Measurements from ENCODE around the gene HS1BP3. TPM values are rescaled to one million over a fixed set of nuclear protein-coding genes. Genes with fewer than 3 reads are reported as not detected.

Gene HS1BP3
- total RNA-seq, 1 experiment from 2014 or later: 12.8 TPM

DNA sequence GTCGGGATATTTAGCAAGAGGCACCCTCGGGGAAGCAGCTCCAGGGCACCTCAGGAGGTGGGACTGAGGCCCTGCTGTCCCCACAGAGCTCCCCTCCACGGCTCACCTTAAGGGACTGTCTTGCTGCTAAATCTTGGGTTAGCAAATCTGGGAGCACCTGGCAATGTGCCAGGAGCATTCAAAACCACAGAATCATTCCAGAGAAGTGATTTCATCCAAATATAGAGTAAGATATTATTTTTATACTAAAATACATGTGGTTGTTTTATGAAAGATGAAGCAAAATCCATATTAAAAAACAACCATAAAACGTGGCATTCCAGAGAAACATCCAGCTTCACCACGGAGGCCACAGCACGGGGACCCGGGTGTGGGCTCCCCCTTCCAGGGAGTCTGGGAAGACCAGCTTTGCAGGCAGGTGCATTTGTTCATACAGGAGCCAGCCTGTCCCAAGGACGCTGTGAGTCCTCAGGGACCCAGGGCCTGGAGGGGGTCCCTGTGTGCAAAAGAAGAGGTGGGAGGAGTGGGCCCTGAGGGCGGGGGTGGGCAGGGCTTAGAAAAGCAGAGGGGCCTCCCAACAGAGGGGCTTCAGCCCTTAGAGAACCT is 16.3 kb downstream of the HS1BP3 start:
- Histone ChIP-seq H3K27ac (ENCODE audit: low read length) (no peak overlapping the region), H3K4me1 (ENCODE audit: low read length) (peaks cover 4% of the 10 kb centered on the region; the same call in 1 of the 2 replicates), H3K9ac (ENCODE audit: low read length) (no peak overlapping the region), H3K4me3 (ENCODE audit: low read length) (no peak overlapping the region), H3K9me2 (replicated peaks; ENCODE audit: insufficient read depth, low read length) (no peaks in the 10 kb centered on the region), H3K4me2 (ENCODE audit: low read depth, low read length, poor library complexity, severe bottlenecking) (no peak overlapping the region), H3K79me2 (ENCODE audit: low read length) (no peaks in the 10 kb centered on the region), H3K9me3 (ENCODE audit: low read length) (no peaks in the 10 kb centered on the region), H3K27me3 (ENCODE audit: low read length) (no peaks in the 10 kb centered on the region), H4K20me1 (ENCODE audit: insufficient read depth, low read depth, low read length) (no peaks in the 10 kb centered on the region; the same call in 1 of the 2 replicates), H2AFZ (ENCODE audit: low read length) (no peak overlapping the region), H3K36me3 (ENCODE audit: insufficient read depth, low read length) (no peaks in the 10 kb centered on the region)
- DNase-seq: no peak

- Histone ChIP-seq H4K20me1 (ENCODE audit: insufficient read depth, low read depth, low read length) (no peaks in the 10 kb centered on the region; the same call in 1 of the 2 replicates), H3K4me3 (ENCODE audit: low read length) (no peak overlapping the region), H3K4me2 (ENCODE audit: low read depth, low read length, poor library complexity, severe bottlenecking) (no peak overlapping the region), H3K27ac (ENCODE audit: low read length) (no peak overlapping the region), H3K79me2 (ENCODE audit: low read length) (no peaks in the 10 kb centered on the region), H3K9ac (ENCODE audit: low read length) (no peak overlapping the region), H3K9me2 (replicated peaks; ENCODE audit: insufficient read depth, low read length) (no peaks in the 10 kb centered on the region), H3K9me3 (ENCODE audit: low read length) (no peaks in the 10 kb centered on the region), H3K4me1 (ENCODE audit: low read length) (peaks cover 4% of the 10 kb centered on the region; the same call in 1 of the 2 replicates), H2AFZ (ENCODE audit: low read length) (no peak overlapping the region), H3K36me3 (ENCODE audit: insufficient read depth, low read length) (no peaks in the 10 kb centered on the region), H3K27me3 (ENCODE audit: low read length) (no peaks in the 10 kb centered on the region)
- no peak for DNase-seq
Observed at GRCh38 chr2:20633794-20634506, 16.9 kb downstream of the HS1BP3 start.

GRCh38 chr2:20633001-20633400 is 17.9 kb downstream of the HS1BP3 start:
- Histone ChIP-seq H3K4me1 (ENCODE audit: low read length) (peaks cover 4% of the 10 kb centered on the region; the same call in 1 of the 2 replicates), H2AFZ (ENCODE audit: low read length) (no peak overlapping the region), H3K27ac (ENCODE audit: low read length) (no peak overlapping the region), H3K79me2 (ENCODE audit: low read length) (no peaks in the 10 kb centered on the region), H4K20me1 (ENCODE audit: insufficient read depth, low read depth, low read length) (no peaks in the 10 kb centered on the region; the same call in 1 of the 2 replicates), H3K9ac (ENCODE audit: low read length) (no peak overlapping the region), H3K9me2 (replicated peaks; ENCODE audit: insufficient read depth, low read length) (no peaks in the 10 kb centered on the region), H3K4me3 (ENCODE audit: low read length) (no peak overlapping the region), H3K36me3 (ENCODE audit: insufficient read depth, low read length) (no peaks in the 10 kb centered on the region), H3K9me3 (ENCODE audit: low read length) (no peaks in the 10 kb centered on the region), H3K27me3 (ENCODE audit: low read length) (no peaks in the 10 kb centered on the region), H3K4me2 (ENCODE audit: low read depth, low read length, poor library complexity, severe bottlenecking) (no peak overlapping the region)
- no peak for DNase-seq

DNA sequence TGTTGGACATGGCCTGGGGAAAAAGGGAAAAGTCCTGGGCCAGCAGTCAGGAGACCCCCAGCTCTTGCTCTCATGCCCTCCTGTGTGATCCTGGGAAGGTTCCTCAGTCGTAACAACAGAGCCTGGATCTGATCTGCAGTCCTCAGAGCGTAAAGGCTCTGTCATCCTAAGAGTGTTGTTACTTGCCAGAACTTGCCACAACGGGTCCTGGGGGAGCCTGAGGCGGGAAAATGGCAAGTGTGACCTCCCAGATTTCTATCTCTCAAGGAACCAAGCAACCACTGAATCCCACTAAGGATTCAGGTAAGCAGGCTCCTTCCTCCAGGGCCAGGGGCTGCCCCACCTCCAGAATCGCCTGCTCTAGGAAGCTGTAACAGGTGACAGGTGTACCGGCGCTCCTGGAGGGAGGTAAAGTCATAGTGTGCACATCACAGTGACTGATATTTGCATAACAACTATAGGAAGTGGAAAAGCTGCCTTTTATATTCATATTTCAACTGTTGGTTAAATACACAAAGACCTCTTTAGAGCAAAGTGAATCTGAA is 18.4 kb downstream of the HS1BP3 start:
- H2AFZ ChIP-seq (ENCODE audit: low read length): no peak overlapping the region

GRCh38 chr2:20631617-20632307 is 19.1 kb downstream of the HS1BP3 start:
- H3K4me2 ChIP-seq (ENCODE audit: low read depth, low read length, poor library complexity, severe bottlenecking): no peak overlapping the region
- no peaks in the 10 kb centered on the region for H3K9me2 ChIP-seq (replicated peaks; ENCODE audit: insufficient read depth, low read length)
- H3K36me3 ChIP-seq (ENCODE audit: insufficient read depth, low read length): no peaks in the 10 kb centered on the region
- peaks cover 4% of the 10 kb centered on the region; the same call in 1 of the 2 replicates for H3K4me1 ChIP-seq (ENCODE audit: low read length)
- no peaks in the 10 kb centered on the region for H3K27me3 ChIP-seq (ENCODE audit: low read length)
- H2AFZ ChIP-seq (ENCODE audit: low read length): no peak overlapping the region
- peaks cover 6% of the 10 kb centered on the region; the same call in 1 of the 2 replicates for H4K20me1 ChIP-seq (ENCODE audit: insufficient read depth, low read depth, low read length)
- H3K4me3 ChIP-seq (ENCODE audit: low read length): no peak overlapping the region
- H3K27ac ChIP-seq (ENCODE audit: low read length): no peak overlapping the region
- no peaks in the 10 kb centered on the region for H3K9me3 ChIP-seq (ENCODE audit: low read length)
- no peak for DNase-seq
- no peaks in the 10 kb centered on the region for H3K79me2 ChIP-seq (ENCODE audit: low read length)
- H3K9ac ChIP-seq (ENCODE audit: low read length): no peak overlapping the region

More for the DNA sequence above, 18.4 kb downstream of the HS1BP3 start:
- no peak overlapping the region for H3K4me2 ChIP-seq (ENCODE audit: low read depth, low read length, poor library complexity, severe bottlenecking)
- no peak for DNase-seq
- no peaks in the 10 kb centered on the region for H3K9me3 ChIP-seq (ENCODE audit: low read length)
- no peak overlapping the region for H3K9ac ChIP-seq (ENCODE audit: low read length)
- no peak overlapping the region for H3K4me3 ChIP-seq (ENCODE audit: low read length)
- H4K20me1 ChIP-seq (ENCODE audit: insufficient read depth, low read depth, low read length): no peaks in the 10 kb centered on the region; the same call in 1 of the 2 replicates
- no peak overlapping the region for H3K27ac ChIP-seq (ENCODE audit: low read length)
- no peaks in the 10 kb centered on the region for H3K36me3 ChIP-seq (ENCODE audit: insufficient read depth, low read length)
- H3K4me1 ChIP-seq (ENCODE audit: low read length): peaks cover 4% of the 10 kb centered on the region; the same call in 1 of the 2 replicates
- no peaks in the 10 kb centered on the region for H3K27me3 ChIP-seq (ENCODE audit: low read length)
- H3K9me2 ChIP-seq (replicated peaks; ENCODE audit: insufficient read depth, low read length): no peaks in the 10 kb centered on the region
- H3K79me2 ChIP-seq (ENCODE audit: low read length): no peaks in the 10 kb centered on the region

GRCh38 chr2:20630967-20631366 is 19.9 kb downstream of the HS1BP3 start:
- Histone ChIP-seq H3K79me2 (ENCODE audit: low read length) (no peaks in the 10 kb centered on the region), H3K4me3 (ENCODE audit: low read length) (no peak overlapping the region), H2AFZ (ENCODE audit: low read length) (no peak overlapping the region), H3K9me2 (replicated peaks; ENCODE audit: insufficient read depth, low read length) (no peaks in the 10 kb centered on the region), H3K9ac (ENCODE audit: low read length) (no peak overlapping the region), H3K27ac (ENCODE audit: low read length) (no peak overlapping the region), H3K36me3 (ENCODE audit: insufficient read depth, low read length) (no peaks in the 10 kb centered on the region), H4K20me1 (ENCODE audit: insufficient read depth, low read depth, low read length) (peaks cover 6% of the 10 kb centered on the region; the same call in 1 of the 2 replicates), H3K27me3 (ENCODE audit: low read length) (no peaks in the 10 kb centered on the region), H3K4me2 (ENCODE audit: low read depth, low read length, poor library complexity, severe bottlenecking) (no peak overlapping the region), H3K4me1 (ENCODE audit: low read length) (peaks cover 4% of the 10 kb centered on the region; the same call in 1 of the 2 replicates), H3K9me3 (ENCODE audit: low read length) (no peaks in the 10 kb centered on the region)
- DNase-seq: no peak

- Histone ChIP-seq H3K9ac (ENCODE audit: low read length) (no peak overlapping the region), H3K9me2 (replicated peaks; ENCODE audit: insufficient read depth, low read length) (no peaks in the 10 kb centered on the region), H4K20me1 (ENCODE audit: insufficient read depth, low read depth, low read length) (peaks cover 6% of the 10 kb centered on the region; the same call in 1 of the 2 replicates), H3K27ac (ENCODE audit: low read length) (no peak overlapping the region), H3K4me2 (ENCODE audit: low read depth, low read length, poor library complexity, severe bottlenecking) (no peak overlapping the region), H3K27me3 (ENCODE audit: low read length) (no peaks in the 10 kb centered on the region), H3K4me1 (ENCODE audit: low read length) (peaks cover 4% of the 10 kb centered on the region; the same call in 1 of the 2 replicates), H3K79me2 (ENCODE audit: low read length) (no peaks in the 10 kb centered on the region), H3K4me3 (ENCODE audit: low read length) (no peak overlapping the region), H2AFZ (ENCODE audit: low read length) (no peak overlapping the region), H3K9me3 (ENCODE audit: low read length) (no peaks in the 10 kb centered on the region), H3K36me3 (ENCODE audit: insufficient read depth, low read length) (no peaks in the 10 kb centered on the region)
- DNase-seq: no peak
Observed at GRCh38 chr2:20629581-20630171, 21.2 kb downstream of the HS1BP3 start.
